ENCODE results near the gene GDPD5.

DNA sequence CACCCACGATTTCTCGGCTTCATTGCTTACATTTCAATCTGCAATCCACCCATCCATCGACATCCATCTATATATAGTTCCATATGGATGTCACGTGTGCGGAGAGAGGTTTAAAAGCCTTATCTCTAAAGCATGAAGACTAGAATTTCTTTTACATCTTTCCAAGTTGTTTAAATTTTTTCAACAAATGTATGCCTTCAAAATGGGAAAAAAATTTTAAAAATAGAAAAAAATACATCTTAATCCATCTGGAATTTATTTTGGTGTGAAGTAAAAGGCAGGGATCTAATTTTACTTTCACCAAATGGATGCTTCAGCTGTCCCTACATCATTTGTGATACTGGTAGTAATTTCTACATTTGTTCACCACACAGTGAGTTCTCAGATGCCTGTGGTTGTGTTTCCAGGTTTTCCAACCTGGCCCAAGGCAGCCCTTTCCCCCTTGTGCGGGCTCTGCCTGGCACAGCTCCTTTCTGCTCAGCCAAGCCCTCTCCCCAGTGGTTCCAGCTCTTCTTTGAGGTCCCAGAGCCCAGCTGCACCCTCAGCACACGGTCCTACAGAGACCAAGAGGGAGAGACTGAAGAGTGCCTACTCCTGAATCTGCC is 55.2 kb downstream of the GDPD5 start:
- TF ChIP-seq SMC3 (IDR thresholded peaks at IDR 0.05) = no peak
- TF ChIP-seq CTCF (IDR thresholded peaks at IDR 0.05) = no peak
- TF ChIP-seq RNF2 (IDR thresholded peaks at IDR 0.05; ENCODE audit: borderline replicate concordance, low read depth) = no peak
- no peak for TF ChIP-seq CEBPB (IDR thresholded peaks at IDR 0.05)
